PC-3 (cell line): ENCODE measurements around the gene NMRAL1.

Experiments
- EZH2 ChIP-seq: fragments of 300-600 bp; sonication (generic); IDR thresholded peaks from one replicate; pipeline ENCODE4 v1.6.1; 2017; ENCODE audit warnings: antibody characterized with exemption, mild to moderate bottlenecking, low read length; ENCODE audit not compliant: unreplicated experiment
- EZH2phosphoT487 ChIP-seq: fragments of 300-600 bp; sonication (generic); IDR thresholded peaks from 2 replicates; pipeline ENCODE4 v1.6.1; 2018; ENCODE audit warnings: mild to moderate bottlenecking, antibody characterized with exemption, low read length, borderline replicate concordance
- TF ChIP-seq, protein P1 (sequence below): fragments of 300-600 bp; sonication (generic); conservative IDR thresholded peaks from 2 replicates; pipeline ENCODE4 v1.5.1; 2017; ENCODE audit warnings: antibody characterized with exemption, low read depth, mild to moderate bottlenecking, low read length

DNA sequence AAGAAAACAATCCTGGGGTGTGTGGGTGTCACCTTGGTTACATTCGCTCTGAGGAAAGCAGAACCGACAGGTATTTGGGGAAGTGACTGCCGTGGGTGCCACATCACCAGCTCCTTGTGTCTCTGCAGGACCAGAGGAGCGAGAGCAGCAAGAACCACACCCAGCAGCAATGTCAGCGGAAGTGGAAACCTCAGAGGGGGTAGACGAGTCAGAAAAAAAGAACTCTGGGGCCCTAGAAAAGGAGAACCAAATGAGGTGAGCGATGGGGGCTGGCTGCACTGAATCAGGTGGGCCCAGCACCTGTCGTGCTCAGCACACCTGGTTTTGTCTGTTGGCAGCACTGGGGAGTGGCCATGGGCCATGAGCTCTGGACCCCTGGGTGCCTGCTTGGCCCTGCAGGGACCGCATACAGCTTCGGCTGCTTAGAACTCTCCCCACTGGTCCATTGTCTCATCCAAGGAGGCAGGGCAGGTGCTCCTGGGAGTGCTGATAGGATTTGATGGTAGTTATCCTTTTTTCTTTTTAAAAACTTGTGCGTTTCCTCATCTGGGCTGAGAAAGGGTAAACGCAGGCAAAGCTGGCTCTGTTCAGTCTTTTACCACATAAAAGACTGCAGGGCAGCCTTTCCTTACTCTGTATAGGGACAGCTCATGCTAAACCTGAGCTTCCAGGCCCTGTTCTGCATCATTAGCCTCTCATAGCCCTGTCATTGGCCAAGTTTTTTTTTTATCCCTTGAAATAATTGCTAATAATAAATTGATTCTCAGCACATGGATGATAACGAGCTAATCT, 31.1 kb upstream of the NMRAL1 start:
- TF ChIP-seq EZH2 (no peak), EZH2phosphoT487 (no peak)
- TF ChIP-seq, protein P1, sequence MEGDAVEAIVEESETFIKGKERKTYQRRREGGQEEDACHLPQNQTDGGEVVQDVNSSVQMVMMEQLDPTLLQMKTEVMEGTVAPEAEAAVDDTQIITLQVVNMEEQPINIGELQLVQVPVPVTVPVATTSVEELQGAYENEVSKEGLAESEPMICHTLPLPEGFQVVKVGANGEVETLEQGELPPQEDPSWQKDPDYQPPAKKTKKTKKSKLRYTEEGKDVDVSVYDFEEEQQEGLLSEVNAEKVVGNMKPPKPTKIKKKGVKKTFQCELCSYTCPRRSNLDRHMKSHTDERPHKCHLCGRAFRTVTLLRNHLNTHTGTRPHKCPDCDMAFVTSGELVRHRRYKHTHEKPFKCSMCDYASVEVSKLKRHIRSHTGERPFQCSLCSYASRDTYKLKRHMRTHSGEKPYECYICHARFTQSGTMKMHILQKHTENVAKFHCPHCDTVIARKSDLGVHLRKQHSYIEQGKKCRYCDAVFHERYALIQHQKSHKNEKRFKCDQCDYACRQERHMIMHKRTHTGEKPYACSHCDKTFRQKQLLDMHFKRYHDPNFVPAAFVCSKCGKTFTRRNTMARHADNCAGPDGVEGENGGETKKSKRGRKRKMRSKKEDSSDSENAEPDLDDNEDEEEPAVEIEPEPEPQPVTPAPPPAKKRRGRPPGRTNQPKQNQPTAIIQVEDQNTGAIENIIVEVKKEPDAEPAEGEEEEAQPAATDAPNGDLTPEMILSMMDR: no peak
